ENCODE results near the gene AATF.

- TF ChIP-seq CTCF (IDR thresholded peaks at IDR 0.05; ENCODE audit: insufficient read depth, low read length) = no peak
- TF ChIP-seq SPI1 (IDR thresholded peaks at IDR 0.05; ENCODE audit: borderline replicate concordance, low read depth) = no peak
- TF ChIP-seq POLR2AphosphoS5 (IDR thresholded peaks at IDR 0.05; ENCODE audit: low read depth) = no peak
Observed at GRCh38 chr17:36983618-36984017, 34.9 kb downstream of the AATF start.

Measured in HL-60 (cell line).